UCSD-AML1 (cell line): ENCODE data around the gene COMTD1.
"Not testable (repeated sequence)": the region's sequence is repeated elsewhere in the genome, so short reads cannot be mapped to it uniquely, and the experiment has no call there.

Experiments used
- DNase-seq: peaks from one replicate; lab custom pipeline; 2025; ENCODE audit not compliant: unreplicated experiment; lab: John Stamatoyannopoulos, UW

COMTD1 gene

GRCh38 chr10:75195035-75195763 is 40.6 kb downstream of the COMTD1 start:
- DNase-seq: no peak

- DNase-seq: not testable (repeated sequence)
Measured at GRCh38 chr10:75194625-75195024, 41.1 kb downstream of the COMTD1 start.

GRCh38 chr10:75191821-75192568 is 43.8 kb downstream of the COMTD1 start:
- DNase-seq: no peak

DNA sequence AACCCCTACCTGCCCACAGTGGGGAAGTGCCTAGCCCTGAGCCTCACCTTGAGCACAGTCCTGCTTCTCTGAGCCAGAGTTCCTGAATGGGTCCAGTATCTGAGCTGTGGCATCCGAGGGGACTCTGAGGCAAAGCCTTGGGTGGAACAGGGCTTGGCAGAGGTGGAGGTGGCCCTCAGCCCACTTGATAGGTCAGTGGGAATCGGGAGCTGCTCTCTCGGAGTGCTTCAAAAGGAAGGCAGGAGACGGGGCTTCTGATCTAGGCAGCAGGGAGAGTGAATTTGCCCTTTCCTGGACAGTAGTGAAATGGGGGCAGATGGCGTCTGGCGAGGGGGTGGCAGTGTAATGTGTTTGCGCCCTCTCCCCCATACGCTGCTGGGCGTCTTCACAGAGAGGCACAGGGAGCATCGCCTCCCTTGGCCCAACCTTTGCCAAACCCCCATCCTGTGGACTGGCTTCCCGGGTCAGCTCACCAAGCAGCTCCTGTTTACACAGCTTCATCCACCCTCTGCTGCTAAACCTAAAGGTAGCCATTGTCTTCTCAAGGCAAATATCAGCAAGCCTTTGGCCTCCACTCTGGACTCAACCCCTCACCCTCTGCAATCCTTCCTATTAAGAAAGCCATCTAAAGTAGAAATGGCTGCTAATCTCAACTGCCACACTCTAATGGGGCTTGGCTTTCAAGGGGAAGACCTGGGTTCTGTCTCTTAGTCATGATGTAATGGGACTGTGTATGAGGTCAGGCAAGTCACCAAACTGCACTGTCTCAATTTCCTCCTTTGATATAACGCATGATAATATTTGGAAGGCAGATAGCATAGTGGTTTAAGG is 46.3 kb downstream of the COMTD1 start:
- DNase-seq: no peak

DNA sequence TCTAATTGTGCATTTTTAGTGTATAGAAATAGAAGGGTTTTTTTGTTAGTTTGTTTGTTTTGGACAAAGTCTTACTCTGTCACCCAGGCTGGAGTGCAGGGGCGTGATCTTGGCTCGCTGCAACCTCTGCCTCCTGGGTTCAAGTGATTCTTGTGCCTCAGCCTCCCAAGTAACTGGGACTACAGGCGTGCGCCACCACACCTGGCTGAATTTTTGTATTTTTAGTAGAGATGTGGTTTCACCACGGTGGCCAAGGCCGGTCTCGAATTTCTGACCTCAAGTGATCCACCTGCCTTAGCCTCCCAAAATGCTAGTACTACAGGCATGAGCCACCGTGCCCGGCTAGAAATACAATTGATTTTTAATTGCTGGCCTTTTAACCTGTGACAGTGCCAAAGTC is 47.2 kb downstream of the COMTD1 start:
- not testable (repeated sequence) for DNase-seq

- peak; percentile 27 for DNase-seq
Measured at GRCh38 chr10:75187961-75188426, 47.8 kb downstream of the COMTD1 start.

GRCh38 chr10:75186310-75186709 is 49.4 kb downstream of the COMTD1 start:
- no peak for DNase-seq
